B cell (primary cell): ENCODE results near the gene IGFALS. TPM values are rescaled to one million over a fixed set of nuclear protein-coding genes. Genes with fewer than 3 reads are reported as not detected.

ENCODE experiments used
- ATAC-seq: fragments of 200-7000 bp; cut with Tn5 transposase; one replicate; pipeline ENCODE4 v1.10.0; 2021; ENCODE audit warnings: low read depth, mild to moderate bottlenecking, moderate number of reproducible peaks, moderate library complexity
- CTCF ChIA-PET: fragments of 350-600 bp; sonication (Branson Sonifier 250); formaldehyde crosslinking; loops from one replicate; lab custom pipeline; 2021; ENCODE audit warnings: antibody characterized with exemption, inconsistent platforms; lab: Charles Lee
- POLR2A ChIA-PET: fragments of 350-600 bp; sonication (Branson Sonifier 250); formaldehyde crosslinking; loops from one replicate; lab custom pipeline; 2021; ENCODE audit warnings: antibody characterized with exemption; lab: Charles Lee
- DNase-seq: peaks from one replicate; pipeline ENCODE4 v3.0.0; 2013
- H2AFZ ChIP-seq: 2 replicates; pipeline ENCODE4 v1.6.1; 2012; ENCODE audit warnings: mild to moderate bottlenecking, low read depth, low read length; ENCODE audit not compliant: insufficient read depth, poor library complexity, severe bottlenecking
- H3K27ac ChIP-seq, 2 donors: 1 replicate in 1 of 2; 2 replicates in 1 of 2; pipeline ENCODE4 v1.5.1; 2012 to 2013; ENCODE audit warnings: low read length in 2 of 2, mild to moderate bottlenecking in 2 of 2, moderate library complexity in 1 of 2
- H3K27me3 ChIP-seq, 4 experiments: fragments of 200-600 bp in 1 of 4; sonication (generic) in 1 of 4; replicated peaks in 1 of 4; 1 replicate in 2 of 4; 2 replicates in 2 of 4; pipeline versions ENCODE4 v1.6.1 to v1.7.0; 2013 to 2016; ENCODE audit warnings: low read length in 3 of 4, mild to moderate bottlenecking in 2 of 4, mixed read lengths in 1 of 4, moderate library complexity in 1 of 4; ENCODE audit not compliant: insufficient read depth in 4 of 4, control insufficient read depth in 3 of 4; ENCODE audit errors: control extremely low read depth in 1 of 4
- H3K36me3 ChIP-seq, 2 experiments: replicated peaks in 1 of 2; 1 replicate in 1 of 2; 2 replicates in 1 of 2; pipeline versions ENCODE4 v1.6.1 to v1.7.1; 2013; ENCODE audit warnings: low read length in 1 of 2; ENCODE audit not compliant: insufficient read depth in 2 of 2, control insufficient read depth in 1 of 2; ENCODE audit errors: control extremely low read depth in 1 of 2, extremely low read depth in 1 of 2
- H3K4me1 ChIP-seq, 2 donors: fragments of 200-600 bp in 1 of 2; sonication (generic) in 1 of 2; 1 replicate in 1 of 2; 2 replicates in 1 of 2; pipeline versions ENCODE4 v1.5.1 to v1.6.1; 2013 to 2017; ENCODE audit warnings: low read length in 2 of 2; ENCODE audit not compliant: control insufficient read depth in 2 of 2, insufficient read depth in 2 of 2
- H3K4me2 ChIP-seq: replicated peaks from 2 replicates; pipeline ENCODE3; 2012; ENCODE audit warnings: mild to moderate bottlenecking, low read depth, low read length; ENCODE audit not compliant: poor library complexity, severe bottlenecking
- H3K4me3 ChIP-seq, 5 experiments: fragments of 200-600 bp in 1 of 5; sonication (generic) in 1 of 5; 1 replicate in 3 of 5; 2 replicates in 2 of 5; pipeline versions ENCODE4 v1.5.1 to v1.7.0; 2011 to 2016; ENCODE audit warnings: low read length in 4 of 5, mild to moderate bottlenecking in 4 of 5, low read depth in 2 of 5, control low read depth in 1 of 5, moderate library complexity in 1 of 5; ENCODE audit not compliant: insufficient read depth in 1 of 5; ENCODE audit errors: control extremely low read depth in 1 of 5, extremely low read depth in 1 of 5
- H3K79me2 ChIP-seq: fragments of 200-600 bp; sonication (generic); one replicate; pipeline ENCODE4 v1.6.0; 2016; ENCODE audit warnings: low read length; ENCODE audit not compliant: control insufficient read depth, insufficient read depth
- H3K9ac ChIP-seq: fragments of 200-600 bp; sonication (generic); 2 replicates; pipeline ENCODE4 v1.6.1; 2017; ENCODE audit warnings: mild to moderate bottlenecking, low read length, moderate library complexity
- H3K9me3 ChIP-seq, 3 donors: one replicate each; pipeline versions ENCODE4 v1.6.1 to v1.7.1; 2013; ENCODE audit warnings: low read length in 2 of 3; ENCODE audit not compliant: control insufficient read depth in 2 of 3, insufficient read depth in 1 of 3; ENCODE audit errors: control extremely low read depth in 1 of 3
- H4K20me1 ChIP-seq: 2 replicates; pipeline ENCODE4 v1.6.0; 2012; ENCODE audit warnings: mild to moderate bottlenecking, low read length; ENCODE audit not compliant: insufficient read depth, control insufficient read depth, poor library complexity, severe bottlenecking
- H3K27ac Mint-ChIP-seq: one replicate; pipeline ENCODE4 v1.8.0; 2021; ENCODE audit warnings: mixed read lengths
- H3K27me3 Mint-ChIP-seq: one replicate; pipeline ENCODE4 v1.8.0; 2021; ENCODE audit warnings: mixed read lengths
- H3K4me1 Mint-ChIP-seq: one replicate; pipeline ENCODE4 v1.8.0; 2021; ENCODE audit warnings: mixed read lengths
- H3K4me3 Mint-ChIP-seq: one replicate; pipeline ENCODE4 v1.8.0; 2021; ENCODE audit warnings: mixed read lengths
- H3K9me3 Mint-ChIP-seq: one replicate; pipeline ENCODE4 v1.8.0; 2022; ENCODE audit warnings: mixed read lengths; ENCODE audit not compliant: insufficient read depth
- EZH2 ChIP-seq: IDR thresholded peaks from 2 replicates; pipeline ENCODE4 v1.6.1; 2012; ENCODE audit warnings: borderline replicate concordance, low read depth, mild to moderate bottlenecking, moderate library complexity, low read length; ENCODE audit not compliant: insufficient read depth, poor library complexity, severe bottlenecking
- WGBS: methylation state at CpG from one replicate; pipeline ENCODE4 v1.1.5; 2013; ENCODE audit warnings: missing lambda C conversion rate; ENCODE audit not compliant: insufficient coverage; 5-methylcytosine and 5-hydroxymethylcytosine counted together
- intact Hi-C: fragments of 100-400 bp; cut with micrococcal nuclease; formaldehyde crosslinking; loops from one replicate; pipeline ENCODE4 v1.10.0; 2022
- polyA plus RNA-seq: library from polyadenylated mRNA; depleted of rRNA; stranded (reverse); fragments of >200 nt; gene quantifications from 2 replicates; pipeline ENCODE4 v1.2.3, GENCODE V29; 2012
- total RNA-seq, 2 donors: library from RNA; stranded (reverse); fragments of 120-200 nt in 1 of 2; gene quantifications; 1 replicate in 1 of 2; 2 replicates in 1 of 2; pipeline versions ENCODE4 v1.2.3 to v1.2.4, GENCODE V29; 2013 to 2022
- TF ChIP-seq, protein P1 (sequence below): fragments of 200-600 bp; IDR thresholded peaks from one replicate; pipeline ENCODE4 v1.8.0; 2022; ENCODE audit warnings: antibody characterized with exemption, mild to moderate bottlenecking

The IGFALS gene
- total and polyA plus RNA-seq, 2 donors (not counting 1 experiment from before 2014, with no cell fraction given): 0.49 TPM; not detected in 1

DNA sequence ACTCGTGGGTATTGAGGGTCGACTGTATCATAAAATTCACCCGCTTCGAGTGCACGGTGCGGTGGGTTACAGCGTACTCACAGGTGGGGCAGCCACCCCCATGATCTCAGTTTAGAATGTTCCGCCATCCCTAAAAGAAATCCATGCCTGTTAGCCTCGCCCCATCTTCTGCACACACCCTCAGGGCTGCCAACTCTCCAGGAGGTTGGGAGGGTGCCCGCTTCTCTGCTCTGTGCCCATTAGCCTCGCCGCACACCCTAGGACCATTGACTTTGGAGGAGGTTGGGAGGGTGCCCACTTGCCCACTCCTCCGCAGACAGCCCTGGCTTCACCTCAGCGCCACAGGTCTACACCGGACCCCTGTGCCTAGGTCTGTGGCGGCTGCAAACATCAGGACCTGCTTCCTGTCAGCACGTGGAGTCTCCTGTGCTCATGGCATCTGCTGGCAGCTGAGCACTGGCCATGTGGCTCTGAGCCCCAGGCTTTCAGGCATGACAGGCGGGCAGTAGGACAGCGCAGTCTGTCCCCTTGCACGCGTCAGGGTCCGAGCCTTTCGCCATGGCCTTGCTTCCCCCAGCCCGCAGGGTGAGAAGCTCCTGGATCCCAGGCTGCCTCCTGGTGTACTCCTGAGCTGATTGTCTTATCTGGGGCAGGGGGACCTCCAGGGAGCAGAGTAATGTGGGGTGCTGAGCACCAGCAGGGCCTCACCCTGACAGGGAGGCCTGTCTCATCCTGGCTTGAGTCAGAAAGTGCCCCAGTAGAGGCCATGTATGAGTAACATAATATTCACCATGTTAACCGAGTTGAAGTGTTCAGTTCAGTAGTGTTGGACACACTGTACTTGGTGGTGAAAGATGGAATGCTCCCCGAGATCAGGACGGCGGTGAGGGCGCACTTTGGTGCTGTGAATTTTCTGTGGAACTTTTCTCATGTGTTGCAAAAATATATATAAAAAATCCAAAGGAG, 44.1 kb downstream of the IGFALS start:
- H3K27me3 ChIP-seq: no peaks in the 10 kb centered on the region
- ATAC-seq (no peak), DNase-seq (no peak)
- Mint-ChIP-seq H3K9me3 (no peaks in the 10 kb centered on the region), H3K27me3 (no peaks in the 10 kb centered on the region), H3K27ac (no peak overlapping the region), H3K4me1 (no peaks in the 10 kb centered on the region), H3K4me3 (no peak overlapping the region)
- no peak overlapping the region for H2AFZ ChIP-seq
- peaks cover 0 to 68% of the 10 kb centered on the region in 2 experiments for H3K36me3 ChIP-seq
- TF ChIP-seq, protein P1, sequence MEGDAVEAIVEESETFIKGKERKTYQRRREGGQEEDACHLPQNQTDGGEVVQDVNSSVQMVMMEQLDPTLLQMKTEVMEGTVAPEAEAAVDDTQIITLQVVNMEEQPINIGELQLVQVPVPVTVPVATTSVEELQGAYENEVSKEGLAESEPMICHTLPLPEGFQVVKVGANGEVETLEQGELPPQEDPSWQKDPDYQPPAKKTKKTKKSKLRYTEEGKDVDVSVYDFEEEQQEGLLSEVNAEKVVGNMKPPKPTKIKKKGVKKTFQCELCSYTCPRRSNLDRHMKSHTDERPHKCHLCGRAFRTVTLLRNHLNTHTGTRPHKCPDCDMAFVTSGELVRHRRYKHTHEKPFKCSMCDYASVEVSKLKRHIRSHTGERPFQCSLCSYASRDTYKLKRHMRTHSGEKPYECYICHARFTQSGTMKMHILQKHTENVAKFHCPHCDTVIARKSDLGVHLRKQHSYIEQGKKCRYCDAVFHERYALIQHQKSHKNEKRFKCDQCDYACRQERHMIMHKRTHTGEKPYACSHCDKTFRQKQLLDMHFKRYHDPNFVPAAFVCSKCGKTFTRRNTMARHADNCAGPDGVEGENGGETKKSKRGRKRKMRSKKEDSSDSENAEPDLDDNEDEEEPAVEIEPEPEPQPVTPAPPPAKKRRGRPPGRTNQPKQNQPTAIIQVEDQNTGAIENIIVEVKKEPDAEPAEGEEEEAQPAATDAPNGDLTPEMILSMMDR: no peak
- no peak for TF ChIP-seq EZH2
- no peaks in the 10 kb centered on the region for H3K9me3 ChIP-seq
- H3K9ac ChIP-seq: no peak overlapping the region
- 96% methylated on average over 17 of the region's 29 CpGs for WGBS
- H3K79me2 ChIP-seq: peaks cover 29% of the 10 kb centered on the region
- ChIA-PET CTCF (no interaction called here), POLR2A (no interaction called here)
- peaks cover 35% of the 10 kb centered on the region for H4K20me1 ChIP-seq
- H3K4me3 ChIP-seq: no peak overlapping the region
- H3K27ac ChIP-seq: no peak overlapping the region
- intact Hi-C loops: no loop called here
- no peak overlapping the region for H3K4me2 ChIP-seq
- no peaks in the 10 kb centered on the region for H3K4me1 ChIP-seq

DNA sequence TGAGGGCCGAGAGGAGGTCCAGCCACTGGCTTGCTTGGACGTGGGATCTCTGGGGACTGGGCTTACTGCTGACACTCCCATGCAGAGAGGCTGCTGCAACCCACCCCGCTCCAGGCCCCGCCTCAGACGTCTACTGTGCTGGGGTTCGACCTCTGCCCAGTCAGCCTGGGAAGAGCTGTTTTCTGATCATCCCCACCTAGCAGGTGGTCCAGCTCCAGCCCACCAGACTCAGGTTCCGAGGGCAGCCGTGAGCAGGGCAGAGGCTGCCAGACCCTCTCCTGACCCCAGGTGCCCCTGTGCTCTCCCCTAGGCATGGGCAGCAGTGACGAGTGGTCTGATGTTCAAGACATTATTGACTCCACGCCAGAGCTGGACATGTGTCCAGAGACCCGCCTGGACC, 45.6 kb downstream of the IGFALS start:
- POLR2A ChIA-PET: no interaction called here

More for the DNA sequence above, 45.6 kb downstream of the IGFALS start:
- Histone ChIP-seq H4K20me1 (peaks cover 48% of the 10 kb centered on the region), H3K27me3 (no peaks in the 10 kb centered on the region), H3K36me3 (peaks cover 0 to 75% of the 10 kb centered on the region in 2 experiments), H3K4me1 (no peaks in the 10 kb centered on the region), H3K4me2 (no peak overlapping the region), H3K79me2 (peaks cover 42% of the 10 kb centered on the region), H3K9ac (no peak overlapping the region), H3K9me3 (no peaks in the 10 kb centered on the region), H3K27ac (no peak overlapping the region), H3K4me3 (no peak overlapping the region), H2AFZ (no peak overlapping the region)
- TF ChIP-seq EZH2: no peak
- TF ChIP-seq, protein P1: no peak
- intact Hi-C loops: no loop called here
- H3K27ac Mint-ChIP-seq: no peak overlapping the region
- no peaks in the 10 kb centered on the region for H3K27me3 Mint-ChIP-seq
- no peak for DNase-seq
- no peak for ATAC-seq
- CTCF ChIA-PET: no interaction called here
- 99% methylated on average over 11 of the region's 11 CpGs for WGBS
- H3K4me1 Mint-ChIP-seq: no peaks in the 10 kb centered on the region
- no peak overlapping the region for H3K4me3 Mint-ChIP-seq
- H3K9me3 Mint-ChIP-seq: no peaks in the 10 kb centered on the region
